Fibroblast of mammary gland (primary cell): ENCODE measurements around the gene MFSD6.

Experiments
- DNase-seq: peaks from one replicate; pipeline ENCODE4 v3.0.0-alpha.2; 2010; ENCODE audit warnings: low read depth
- H3K4me3 ChIP-seq: 2 replicates; pipeline ENCODE4 v1.5.1; 2011; ENCODE audit warnings: low read depth, mild to moderate bottlenecking, low read length, moderate library complexity; ENCODE audit not compliant: control insufficient read depth
- CTCF ChIP-seq: conservative IDR thresholded peaks from 2 replicates; pipeline ENCODE4 v1.5.1; 2011; ENCODE audit warnings: low read depth, low read length, inconsistent platforms; ENCODE audit not compliant: control insufficient read depth, insufficient read depth

The MFSD6 gene

GRCh38 chr2:190517468-190517867 lies 109.3 kb downstream of the MFSD6 start:
- TF ChIP-seq CTCF, result no peak
- DNase-seq, result no peak
- no peak overlapping the region for H3K4me3 ChIP-seq

- no peak overlapping the region for H3K4me3 ChIP-seq
- no peak for DNase-seq
- no peak for TF ChIP-seq CTCF
These were observed 112.0 kb downstream of the MFSD6 start for GRCh38 chr2:190519975-190520767.

- no peak overlapping the region for H3K4me3 ChIP-seq
- no peak for DNase-seq
- TF ChIP-seq CTCF, result no peak
These were observed 116.8 kb downstream of the MFSD6 start for GRCh38 chr2:190524928-190525327.

GRCh38 chr2:190526105-190526750 lies 118.1 kb downstream of the MFSD6 start:
- DNase-seq, result no peak

GRCh38 chr2:190527214-190527613 lies 119.1 kb downstream of the MFSD6 start:
- DNase-seq, result no peak
- no peak overlapping the region for H3K4me3 ChIP-seq
- no peak for TF ChIP-seq CTCF

More at GRCh38 chr2:190526105-190526750, 118.1 kb downstream of the MFSD6 start:
- H3K4me3 ChIP-seq, result no peak overlapping the region
- no peak for TF ChIP-seq CTCF

GRCh38 chr2:190527918-190528317 lies 119.8 kb downstream of the MFSD6 start:
- TF ChIP-seq CTCF, result no peak
- no peak for DNase-seq
- H3K4me3 ChIP-seq, result no peak overlapping the region
